ENCODE data around the gene NLRP6. TPM values are rescaled to one million over a fixed set of nuclear protein-coding genes. Genes with fewer than 3 reads are reported as not detected.
A peak's percentile ranks its signal among the peaks of the same experiment; 100 is the strongest.

NLRP6 gene
- total RNA-seq, result not detected in 2 replicates
- not detected in 2 replicates for polyA plus RNA-seq

DNA sequence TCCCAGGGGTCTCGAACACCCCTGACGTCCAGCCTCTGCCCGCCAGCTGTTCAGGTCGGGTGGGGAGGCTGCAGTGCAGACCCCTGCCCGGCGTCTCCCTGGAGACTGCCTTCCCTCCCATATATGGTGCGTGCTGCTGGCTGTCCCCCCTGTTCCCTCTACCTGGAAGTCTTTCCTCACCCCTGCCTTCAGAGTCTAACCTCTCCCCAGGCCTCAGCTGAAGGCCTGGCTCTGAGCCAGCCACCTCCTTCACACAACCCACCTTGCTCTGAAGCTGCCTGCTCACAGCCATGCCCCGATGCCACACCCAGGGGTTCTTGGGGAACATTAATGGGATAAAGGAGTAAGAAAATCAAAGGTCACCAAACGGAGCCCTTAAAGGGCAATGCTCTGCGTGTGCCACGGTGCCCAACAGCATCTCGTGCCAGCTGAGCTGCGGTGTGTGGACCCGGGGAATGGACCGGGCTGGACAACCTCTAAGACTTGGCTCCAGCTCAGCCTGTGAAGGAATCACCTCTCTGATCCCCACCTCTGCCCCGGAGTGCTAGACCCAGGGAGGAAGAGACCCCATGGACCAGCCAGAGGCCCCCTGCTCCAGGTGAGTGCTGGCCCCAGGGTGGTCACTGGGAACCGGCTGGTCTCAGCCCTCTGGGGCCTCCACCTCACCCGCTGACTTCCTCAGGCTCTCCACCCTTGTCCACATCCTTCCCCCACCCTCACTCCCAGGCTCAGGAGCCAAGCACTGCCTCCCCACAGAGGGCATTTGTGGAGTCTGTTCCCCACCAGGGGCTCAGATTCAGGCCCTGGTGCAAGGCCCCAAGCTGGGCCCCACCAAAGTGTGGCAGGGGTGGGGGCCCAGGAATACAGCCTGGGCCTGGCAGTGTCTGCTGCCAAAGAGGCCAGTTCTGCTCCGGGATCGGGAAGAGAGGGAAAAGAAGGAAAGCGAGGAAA, at the start of gene NLRP6:
Gene NLRP6 (plus strand): TSS at position 407 of the 951 bp plus-strand sequence. CDS start 163 bp downstream, at position 570.
- Histone ChIP-seq H3K27ac (no peak within 1 kb of the TSS), H3K4me1 (ENCODE audit: low read depth) (no peaks in the 10 kb centered on the region), H3K27me3 (peaks cover 59% of the 10 kb centered on the region), H3K4me3 (no peak within 1 kb of the TSS), H3K9me3 (ENCODE audit: low read depth) (no peaks in the 10 kb centered on the region), H3K36me3 (no peaks in the 10 kb centered on the region)
- TF ChIP-seq, protein P1, sequence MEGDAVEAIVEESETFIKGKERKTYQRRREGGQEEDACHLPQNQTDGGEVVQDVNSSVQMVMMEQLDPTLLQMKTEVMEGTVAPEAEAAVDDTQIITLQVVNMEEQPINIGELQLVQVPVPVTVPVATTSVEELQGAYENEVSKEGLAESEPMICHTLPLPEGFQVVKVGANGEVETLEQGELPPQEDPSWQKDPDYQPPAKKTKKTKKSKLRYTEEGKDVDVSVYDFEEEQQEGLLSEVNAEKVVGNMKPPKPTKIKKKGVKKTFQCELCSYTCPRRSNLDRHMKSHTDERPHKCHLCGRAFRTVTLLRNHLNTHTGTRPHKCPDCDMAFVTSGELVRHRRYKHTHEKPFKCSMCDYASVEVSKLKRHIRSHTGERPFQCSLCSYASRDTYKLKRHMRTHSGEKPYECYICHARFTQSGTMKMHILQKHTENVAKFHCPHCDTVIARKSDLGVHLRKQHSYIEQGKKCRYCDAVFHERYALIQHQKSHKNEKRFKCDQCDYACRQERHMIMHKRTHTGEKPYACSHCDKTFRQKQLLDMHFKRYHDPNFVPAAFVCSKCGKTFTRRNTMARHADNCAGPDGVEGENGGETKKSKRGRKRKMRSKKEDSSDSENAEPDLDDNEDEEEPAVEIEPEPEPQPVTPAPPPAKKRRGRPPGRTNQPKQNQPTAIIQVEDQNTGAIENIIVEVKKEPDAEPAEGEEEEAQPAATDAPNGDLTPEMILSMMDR (IDR thresholded peaks at IDR 0.05; ENCODE audit: low read depth, low read length), result no peak
- DNase-seq (ENCODE audit: low read depth in 1 of 2, low spot score in 1 of 2), result no peak

DNA sequence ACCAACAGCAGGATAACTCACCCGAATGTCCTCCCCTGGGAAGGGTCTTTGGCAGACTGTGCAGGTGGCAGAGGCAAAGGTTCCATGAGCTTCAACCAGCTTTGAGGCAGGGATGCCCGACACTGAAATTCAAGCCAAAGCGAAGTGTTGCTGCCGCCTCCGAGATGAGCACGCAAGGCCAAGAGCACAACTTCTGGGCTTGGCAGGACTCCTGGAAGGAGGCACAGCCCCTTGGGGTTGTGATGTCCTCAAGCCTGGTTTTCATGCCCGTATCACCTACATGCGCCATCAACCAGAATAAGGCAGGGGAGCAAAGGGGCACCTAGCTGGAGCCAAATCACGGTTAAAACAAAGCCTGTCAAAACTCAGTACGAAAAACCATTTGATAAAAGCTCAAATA, 47.8 kb upstream of the NLRP6 start:
- no peaks in the 10 kb centered on the region for H3K9me3 ChIP-seq (ENCODE audit: low read depth)
- H3K4me3 ChIP-seq, result no peak overlapping the region
- no peaks in the 10 kb centered on the region for H3K27me3 ChIP-seq
- no peak overlapping the region for H3K27ac ChIP-seq
- TF ChIP-seq, protein P1 (IDR thresholded peaks at IDR 0.05; ENCODE audit: low read depth, low read length), result no peak
- peaks cover 5% of the 10 kb centered on the region for H3K36me3 ChIP-seq
- peaks cover 3% of the 10 kb centered on the region for H3K4me1 ChIP-seq (ENCODE audit: low read depth)
- no peak for DNase-seq (ENCODE audit: low read depth in 1 of 2, low spot score in 1 of 2)

DNA sequence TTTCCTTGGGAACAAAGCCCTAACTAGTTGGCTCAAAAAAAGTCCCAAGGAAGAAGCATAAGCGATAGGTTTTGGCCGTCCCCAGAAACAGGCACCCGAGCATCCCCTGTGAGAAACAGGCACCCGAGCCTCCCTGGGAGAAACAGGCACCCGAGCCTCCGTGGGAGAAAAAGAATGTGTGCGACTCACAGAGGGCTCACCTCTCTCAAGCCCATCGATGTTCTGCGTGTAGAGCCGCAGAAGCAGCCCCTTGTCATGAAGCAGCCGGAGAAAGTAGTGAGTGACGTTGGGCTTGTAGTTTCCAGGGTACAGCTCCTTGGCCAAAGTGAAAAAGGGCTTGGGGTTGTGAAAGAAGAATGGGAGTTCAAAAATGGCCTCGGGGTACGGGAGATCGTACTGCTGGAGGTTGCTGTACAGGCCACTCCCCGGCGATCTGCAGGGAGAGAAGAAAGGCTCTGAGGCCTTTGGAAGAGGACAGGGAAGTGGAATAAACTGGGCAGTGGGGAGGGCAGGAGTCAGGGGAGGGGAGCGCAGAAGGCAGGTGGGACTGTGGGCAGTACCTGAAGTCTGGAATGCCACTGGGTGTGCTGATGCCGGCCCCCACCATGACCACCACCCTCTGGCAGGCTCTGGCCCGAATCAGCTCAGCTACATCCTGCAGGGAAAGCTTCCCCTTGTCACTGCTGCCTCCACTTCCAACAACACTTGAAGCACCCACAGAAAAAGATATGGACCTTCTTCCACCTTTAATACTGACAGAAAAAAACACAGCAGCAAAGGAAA, 45.2 kb upstream of the NLRP6 start:
- Histone ChIP-seq H3K4me3 (no peak overlapping the region), H3K27ac (no peak overlapping the region), H3K4me1 (ENCODE audit: low read depth) (peaks cover 8% of the 10 kb centered on the region), H3K36me3 (no peaks in the 10 kb centered on the region), H3K27me3 (no peaks in the 10 kb centered on the region), H3K9me3 (ENCODE audit: low read depth) (no peaks in the 10 kb centered on the region)
- no peak for DNase-seq (ENCODE audit: low read depth in 1 of 2, low spot score in 1 of 2)
- TF ChIP-seq, protein P1 (IDR thresholded peaks at IDR 0.05; ENCODE audit: low read depth, low read length), result no peak

DNA sequence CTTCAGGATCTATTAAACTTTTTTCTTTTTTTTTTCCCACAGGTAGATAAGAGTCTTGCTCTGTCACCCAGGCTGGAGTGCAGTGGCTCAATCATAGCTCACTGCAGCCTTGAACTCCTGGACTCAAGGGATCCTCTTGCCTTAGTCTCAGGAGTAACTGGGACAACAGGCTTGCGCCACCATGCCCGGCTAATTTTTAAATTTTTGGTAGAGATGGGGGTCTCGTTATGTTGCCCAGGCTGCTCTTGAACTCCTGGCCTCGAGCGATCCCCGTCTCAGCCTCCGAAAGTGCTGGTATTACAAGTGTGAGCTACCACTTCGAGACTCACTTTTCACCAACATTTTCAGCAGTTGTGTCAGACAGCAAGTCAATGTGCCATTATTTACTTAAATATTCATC, 43.0 kb upstream of the NLRP6 start:
- Histone ChIP-seq H3K27ac (peak overlapping the region; percentile 93), H3K9me3 (ENCODE audit: low read depth) (no peaks in the 10 kb centered on the region), H3K4me3 (peak overlapping the region; percentile 98), H3K36me3 (no peaks in the 10 kb centered on the region), H3K27me3 (no peaks in the 10 kb centered on the region), H3K4me1 (ENCODE audit: low read depth) (peaks cover 10% of the 10 kb centered on the region)
- no peak for DNase-seq (ENCODE audit: low read depth in 1 of 2, low spot score in 1 of 2)
- TF ChIP-seq, protein P1 (IDR thresholded peaks at IDR 0.05; ENCODE audit: low read depth, low read length), result no peak

DNA sequence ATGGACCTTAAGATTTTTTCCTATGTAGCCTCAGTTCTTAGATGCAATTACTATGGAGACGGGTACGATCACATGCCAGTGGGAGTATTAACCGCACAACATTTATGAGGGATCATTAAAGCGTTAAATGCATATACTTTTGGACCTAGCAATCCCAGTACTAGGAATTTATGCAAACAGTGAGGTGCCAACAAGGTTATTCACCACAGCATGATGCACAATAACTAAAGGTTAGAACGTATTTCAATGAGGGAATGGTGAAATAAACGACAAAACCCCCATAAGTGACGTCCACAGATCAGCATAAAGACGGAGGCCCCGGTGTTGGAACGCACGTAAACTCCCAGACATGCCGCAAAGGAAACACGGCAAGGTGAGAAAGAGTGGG, 42.6 kb upstream of the NLRP6 start:
- TF ChIP-seq, protein P1 (IDR thresholded peaks at IDR 0.05; ENCODE audit: low read depth, low read length), result no peak

More for the DNA sequence above, 42.6 kb upstream of the NLRP6 start:
- Histone ChIP-seq H3K4me1 (ENCODE audit: low read depth) (peaks cover 10% of the 10 kb centered on the region), H3K9me3 (ENCODE audit: low read depth) (no peaks in the 10 kb centered on the region), H3K36me3 (no peaks in the 10 kb centered on the region), H3K4me3 (peak overlapping the region; percentile 98), H3K27ac (peak overlapping the region; percentile 93), H3K27me3 (no peaks in the 10 kb centered on the region)
- no peak for DNase-seq (ENCODE audit: low read depth in 1 of 2, low spot score in 1 of 2)

Measured in cardiac muscle cell (in vitro differentiated cells and primary cell).